Thymus (tissue), 11 donors: ENCODE results near the gene DUSP2. TPM values are rescaled to one million over a fixed set of nuclear protein-coding genes. Genes with fewer than 3 reads are reported as not detected.

Experiments
- DNase-seq, 9 donors: peaks; one replicate each; pipeline ENCODE4 v3.0.0-alpha.2; 2013; ENCODE audit warnings: low spot score in 9 of 9, low read depth in 6 of 9, missing footprints in 1 of 9
- H3K27ac ChIP-seq, 2 donors: one replicate each; pipeline ENCODE4 v1.5.1; 2013; ENCODE audit warnings: control low read depth in 1 of 2, low read depth in 1 of 2, low read length in 1 of 2, mild to moderate bottlenecking in 1 of 2, moderate library complexity in 1 of 2
- H3K27me3 ChIP-seq, 2 donors: one replicate each; pipeline ENCODE4 v1.5.1; 2013; ENCODE audit warnings: low read length in 1 of 2; ENCODE audit not compliant: control insufficient read depth in 2 of 2, insufficient read depth in 1 of 2
- H3K36me3 ChIP-seq, 2 donors: one replicate each; pipeline ENCODE4 v1.5.1; 2013; ENCODE audit warnings: low read length in 1 of 2, mild to moderate bottlenecking in 1 of 2, moderate library complexity in 1 of 2; ENCODE audit not compliant: control insufficient read depth in 2 of 2, insufficient read depth in 2 of 2
- H3K4me1 ChIP-seq, 2 donors: one replicate each; pipeline ENCODE4 v1.5.1; 2013; ENCODE audit warnings: low read length in 2 of 2; ENCODE audit not compliant: control insufficient read depth in 2 of 2, insufficient read depth in 2 of 2
- H3K4me3 ChIP-seq, 2 donors: one replicate each; pipeline ENCODE4 v1.5.1; 2013; ENCODE audit warnings: low read length in 2 of 2, control low read depth in 1 of 2, mild to moderate bottlenecking in 1 of 2
- H3K9me3 ChIP-seq, 2 donors: one replicate each; pipeline ENCODE4 v1.5.1; 2013; ENCODE audit warnings: low read length in 1 of 2, mild to moderate bottlenecking in 1 of 2; ENCODE audit not compliant: control insufficient read depth in 2 of 2, insufficient read depth in 1 of 2
- WGBS: extraction: QIAGEN DNeasy Blood & Tissue Kit; methylation state at CpG from one replicate; pipeline ENCODE4 v1.1.7; 2013; 5-methylcytosine and 5-hydroxymethylcytosine counted together
- polyA plus RNA-seq: library from polyadenylated mRNA; stranded (reverse); fragments of 200-250 nt; gene quantifications from one replicate; pipeline ENCODE4 v1.2.3, GENCODE V29; 2013
- total RNA-seq: library from RNA; stranded (reverse); fragments of 120-200 nt; gene quantifications from one replicate; pipeline ENCODE4 v1.2.4, GENCODE V29; 2013
- donor health status: healthy.

DUSP2 gene
- total and polyA plus RNA-seq, 2 donors = 60.0 to 208 TPM

- Histone ChIP-seq H3K4me1 (peaks cover 0 to 8% of the 10 kb centered on the region in 2 donors), H3K27me3 (peaks cover 5 to 54% of the 10 kb centered on the region in 2 donors), H3K4me3 (no peak overlapping the region), H3K36me3 (no peaks in the 10 kb centered on the region), H3K27ac (no peak overlapping the region), H3K9me3 (peaks cover 6 to 12% of the 10 kb centered on the region in 2 donors)
- 98% methylated on average over 3 of the region's 3 CpGs for WGBS
- DNase-seq = no peak
Measured at GRCh38 chr2:96109931-96110511, 35.2 kb downstream of the DUSP2 start.

- 91% methylated on average over 3 of the region's 3 CpGs for WGBS
- Histone ChIP-seq H3K4me1 (peaks cover 0 to 8% of the 10 kb centered on the region in 2 donors), H3K27ac (no peak overlapping the region), H3K4me3 (no peak overlapping the region), H3K27me3 (peaks cover 0 to 47% of the 10 kb centered on the region in 2 donors), H3K36me3 (no peaks in the 10 kb centered on the region), H3K9me3 (peaks cover 7 to 17% of the 10 kb centered on the region in 2 donors)
- DNase-seq = no peak
Measured at GRCh38 chr2:96109361-96109680, 35.9 kb downstream of the DUSP2 start.

- Histone ChIP-seq H3K36me3 (no peaks in the 10 kb centered on the region), H3K4me3 (no peak overlapping the region), H3K27me3 (peaks cover 0 to 42% of the 10 kb centered on the region in 2 donors), H3K9me3 (peaks cover 7 to 19% of the 10 kb centered on the region in 2 donors), H3K4me1 (peaks cover 0 to 8% of the 10 kb centered on the region in 2 donors), H3K27ac (no peak overlapping the region)
- WGBS = 83% methylated on average over 17 of the region's 17 CpGs
- DNase-seq = no peak
Measured at GRCh38 chr2:96108541-96109360, 36.5 kb downstream of the DUSP2 start.

- Histone ChIP-seq H3K4me3 (no peak overlapping the region), H3K27ac (no peak overlapping the region), H3K9me3 (peaks cover 7 to 19% of the 10 kb centered on the region in 2 donors), H3K27me3 (peaks cover 0 to 40% of the 10 kb centered on the region in 2 donors), H3K36me3 (no peaks in the 10 kb centered on the region), H3K4me1 (peaks cover 0 to 8% of the 10 kb centered on the region in 2 donors)
- DNase-seq = no peak
- 64% methylated on average over 5 of the region's 5 CpGs for WGBS
Measured at GRCh38 chr2:96108151-96108540, 37.1 kb downstream of the DUSP2 start.

GRCh38 chr2:96107708-96108065 lies 37.6 kb downstream of the DUSP2 start:
- Histone ChIP-seq H3K9me3 (peaks cover 7 to 19% of the 10 kb centered on the region in 2 donors), H3K27me3 (peaks cover 0 to 35% of the 10 kb centered on the region in 2 donors), H3K36me3 (no peaks in the 10 kb centered on the region), H3K4me1 (peaks cover 0 to 8% of the 10 kb centered on the region in 2 donors), H3K4me3 (no peak overlapping the region), H3K27ac (no peak overlapping the region)
- WGBS = 72% methylated on average over 3 of the region's 3 CpGs
- no peak for DNase-seq

GRCh38 chr2:96106991-96107707 lies 38.1 kb downstream of the DUSP2 start:
- no peaks in the 10 kb centered on the region for H3K36me3 ChIP-seq
- H3K4me1 ChIP-seq = peaks cover 0 to 8% of the 10 kb centered on the region in 2 donors
- DNase-seq = no peak
- no peak overlapping the region for H3K4me3 ChIP-seq
- peaks cover 0 to 31% of the 10 kb centered on the region in 2 donors for H3K27me3 ChIP-seq
- H3K27ac ChIP-seq = no peak overlapping the region
- H3K9me3 ChIP-seq = peaks cover 7 to 19% of the 10 kb centered on the region in 2 donors
- WGBS = 88% methylated on average over 9 of the region's 9 CpGs

- H3K27me3 ChIP-seq = peaks cover 0 to 30% of the 10 kb centered on the region in 2 donors
- H3K9me3 ChIP-seq = peaks cover 7 to 19% of the 10 kb centered on the region in 2 donors
- H3K36me3 ChIP-seq = no peaks in the 10 kb centered on the region
- H3K4me1 ChIP-seq = peaks cover 0 to 8% of the 10 kb centered on the region in 2 donors
- no peak overlapping the region for H3K4me3 ChIP-seq
- H3K27ac ChIP-seq = no peak overlapping the region
- no peak for DNase-seq
- WGBS = 99% methylated on average over 8 of the region's 8 CpGs
Measured at GRCh38 chr2:96105994-96106715, 39.1 kb downstream of the DUSP2 start.

GRCh38 chr2:96105152-96105915 lies 39.9 kb downstream of the DUSP2 start:
- Histone ChIP-seq H3K27ac (no peak overlapping the region), H3K36me3 (no peaks in the 10 kb centered on the region), H3K9me3 (peaks cover 7 to 19% of the 10 kb centered on the region in 2 donors), H3K4me3 (no peak overlapping the region), H3K4me1 (peaks cover 0 to 8% of the 10 kb centered on the region in 2 donors), H3K27me3 (peaks cover 0 to 28% of the 10 kb centered on the region in 2 donors)
- 95% methylated on average over 3 of the region's 3 CpGs for WGBS
- no peak for DNase-seq
